Parathyroid adenoma (tissue), 2 donors: ENCODE data around the gene PCDHGA2.

ENCODE experiments used
- H2AFZ ChIP-seq: fragments of 300-600 bp; sonication (generic); one replicate; pipeline ENCODE4 v1.7.0; 2017; ENCODE audit warnings: antibody characterized with exemption, mild to moderate bottlenecking
- H3K27ac ChIP-seq: fragments of 300-600 bp; sonication (generic); one replicate; pipeline ENCODE4 v1.7.0; 2017
- H3K27me3 ChIP-seq: fragments of 300-600 bp; sonication (generic); one replicate; pipeline ENCODE4 v1.7.0; 2017; ENCODE audit warnings: low read length; ENCODE audit not compliant: control insufficient read depth, insufficient read depth
- H3K36me3 ChIP-seq: fragments of 300-600 bp; sonication (generic); one replicate; pipeline ENCODE4 v1.7.0; 2017; ENCODE audit warnings: low read length; ENCODE audit not compliant: control insufficient read depth, insufficient read depth
- H3K4me1 ChIP-seq: fragments of 300-600 bp; sonication (generic); one replicate; pipeline ENCODE4 v1.7.0; 2017; ENCODE audit warnings: control low read depth
- H3K4me2 ChIP-seq: fragments of 300-600 bp; sonication (generic); one replicate; pipeline ENCODE4 v1.7.0; 2017; ENCODE audit warnings: low read length
- H3K4me3 ChIP-seq: fragments of 300-600 bp; sonication (generic); one replicate; pipeline ENCODE4 v1.7.0; 2017; ENCODE audit warnings: low read depth, low read length
- H3K79me2 ChIP-seq: fragments of 300-600 bp; sonication (generic); one replicate; pipeline ENCODE4 v1.7.0; 2017; ENCODE audit warnings: control low read depth
- H3K9ac ChIP-seq: fragments of 300-600 bp; sonication (generic); one replicate; pipeline ENCODE4 v1.7.0; 2017; ENCODE audit warnings: mild to moderate bottlenecking
- H3K9me3 ChIP-seq: fragments of 300-600 bp; sonication (generic); one replicate; pipeline ENCODE4 v1.7.0; 2017; ENCODE audit warnings: low read length; ENCODE audit not compliant: control insufficient read depth
- CTCF ChIP-seq: fragments of 300-600 bp; sonication (generic); IDR thresholded peaks from one replicate; pipeline ENCODE4 v1.7.0; 2017; ENCODE audit warnings: antibody characterized with exemption, mild to moderate bottlenecking
- donor health status: primary hyperparathyroidism.

Gene PCDHGA2

GRCh38 chr5:141392429-141393198, 54.1 kb downstream of the PCDHGA2 start, which contains the start of gene PCDHGA8:
PCDHGA8 (plus strand) TSS chr5:141392633; CDS start chr5:141392814, 181 bp downstream.
- Histone ChIP-seq H3K4me3 (no peak within 1 kb of the TSS), H3K4me2 (no peak within 1 kb of the TSS), H3K27ac (no peak within 1 kb of the TSS), H3K4me1 (no peaks in the 10 kb centered on the region), H3K9me3 (no peaks in the 10 kb centered on the region), H3K9ac (no peak within 1 kb of the TSS), H2AFZ (no peak within 1 kb of the TSS), H3K36me3 (peaks cover 3% of the 10 kb centered on the region), H3K79me2 (no peaks in the 10 kb centered on the region), H3K27me3 (no peaks in the 10 kb centered on the region)
- TF ChIP-seq CTCF: no peak
